ENCODE measurements around the gene CTSA.
"Not testable (repeated sequence)": the region's sequence is repeated elsewhere in the genome, so short reads cannot be mapped to it uniquely, and the experiment has no call there.

Gene CTSA

GRCh38 chr20:45857882-45858216, 33.3 kb upstream of the CTSA start:
- H3K4me1 Mint-ChIP-seq (ENCODE audit: low read depth), result peaks cover 34% of the 10 kb centered on the region
- H3K9me3 Mint-ChIP-seq, result no peaks in the 10 kb centered on the region
- H3K27ac Mint-ChIP-seq, result peak overlapping the region; percentile 99
- H3K4me3 Mint-ChIP-seq, result peak overlapping the region; percentile 97
- H3K36me3 Mint-ChIP-seq (ENCODE audit: low read depth), result peaks cover 7% of the 10 kb centered on the region
- no peaks in the 10 kb centered on the region for H3K27me3 Mint-ChIP-seq (ENCODE audit: low read depth)

- Mint-ChIP-seq H3K4me3 (no peak overlapping the region), H3K9me3 (no peaks in the 10 kb centered on the region), H3K4me1 (ENCODE audit: low read depth) (peaks cover 32% of the 10 kb centered on the region)
Observed at GRCh38 chr20:45859916-45860315, 31.2 kb upstream of the CTSA start.

GRCh38 chr20:45860560-45861220, 30.4 kb upstream of the CTSA start:
- Mint-ChIP-seq H3K4me1 (ENCODE audit: low read depth) (peaks cover 28% of the 10 kb centered on the region), H3K27ac (no peak overlapping the region), H3K36me3 (ENCODE audit: low read depth) (peaks cover 10% of the 10 kb centered on the region), H3K9me3 (no peaks in the 10 kb centered on the region), H3K27me3 (ENCODE audit: low read depth) (no peaks in the 10 kb centered on the region), H3K4me3 (no peak overlapping the region)

More at GRCh38 chr20:45859916-45860315, 31.2 kb upstream of the CTSA start:
- Mint-ChIP-seq H3K27me3 (ENCODE audit: low read depth) (no peaks in the 10 kb centered on the region), H3K36me3 (ENCODE audit: low read depth) (peaks cover 10% of the 10 kb centered on the region), H3K27ac (no peak overlapping the region)

- no peak overlapping the region for H3K27ac Mint-ChIP-seq
- H3K4me3 Mint-ChIP-seq, result no peak overlapping the region
- peaks cover 10% of the 10 kb centered on the region for H3K36me3 Mint-ChIP-seq (ENCODE audit: low read depth)
- peaks cover 23% of the 10 kb centered on the region for H3K4me1 Mint-ChIP-seq (ENCODE audit: low read depth)
- no peaks in the 10 kb centered on the region for H3K27me3 Mint-ChIP-seq (ENCODE audit: low read depth)
- no peaks in the 10 kb centered on the region for H3K9me3 Mint-ChIP-seq
Observed at GRCh38 chr20:45861221-45862075, 29.7 kb upstream of the CTSA start.

- Mint-ChIP-seq H3K36me3 (ENCODE audit: low read depth) (peaks cover 6% of the 10 kb centered on the region), H3K27ac (no peak overlapping the region)
Observed at GRCh38 chr20:45863543-45864470, 27.3 kb upstream of the CTSA start.

GRCh38 chr20:45866454-45866853, 24.7 kb upstream of the CTSA start:
- Mint-ChIP-seq H3K27ac (no peak overlapping the region), H3K4me1 (ENCODE audit: low read depth) (peaks cover 5% of the 10 kb centered on the region), H3K27me3 (ENCODE audit: low read depth) (no peaks in the 10 kb centered on the region), H3K4me3 (no peak overlapping the region), H3K36me3 (ENCODE audit: low read depth) (peaks cover 3% of the 10 kb centered on the region), H3K9me3 (no peaks in the 10 kb centered on the region)

More at GRCh38 chr20:45863543-45864470, 27.3 kb upstream of the CTSA start:
- Mint-ChIP-seq H3K4me1 (ENCODE audit: low read depth) (peaks cover 12% of the 10 kb centered on the region), H3K27me3 (ENCODE audit: low read depth) (no peaks in the 10 kb centered on the region), H3K4me3 (no peak overlapping the region), H3K9me3 (no peaks in the 10 kb centered on the region)

GRCh38 chr20:45867136-45867818, 23.9 kb upstream of the CTSA start:
- no peak overlapping the region for H3K4me3 Mint-ChIP-seq
- peaks cover 5% of the 10 kb centered on the region for H3K4me1 Mint-ChIP-seq (ENCODE audit: low read depth)
- H3K27ac Mint-ChIP-seq, result no peak overlapping the region
- H3K36me3 Mint-ChIP-seq (ENCODE audit: low read depth), result peaks cover 5% of the 10 kb centered on the region
- no peaks in the 10 kb centered on the region for H3K9me3 Mint-ChIP-seq
- no peaks in the 10 kb centered on the region for H3K27me3 Mint-ChIP-seq (ENCODE audit: low read depth)

GRCh38 chr20:45867819-45868176, 23.3 kb upstream of the CTSA start:
- no peak overlapping the region for H3K4me3 Mint-ChIP-seq
- H3K27me3 Mint-ChIP-seq (ENCODE audit: low read depth), result no peaks in the 10 kb centered on the region
- H3K27ac Mint-ChIP-seq, result no peak overlapping the region

GRCh38 chr20:45872626-45873025, 18.5 kb upstream of the CTSA start:
- Mint-ChIP-seq H3K36me3 (ENCODE audit: low read depth) (peaks cover 8% of the 10 kb centered on the region), H3K4me3 (no peak overlapping the region)

More at GRCh38 chr20:45867819-45868176, 23.3 kb upstream of the CTSA start:
- Mint-ChIP-seq H3K36me3 (ENCODE audit: low read depth) (peaks cover 7% of the 10 kb centered on the region), H3K9me3 (no peaks in the 10 kb centered on the region), H3K4me1 (ENCODE audit: low read depth) (peaks cover 5% of the 10 kb centered on the region)

GRCh38 chr20:45873409-45874103, 17.6 kb upstream of the CTSA start:
- Mint-ChIP-seq H3K4me3 (no peak overlapping the region), H3K27me3 (ENCODE audit: low read depth) (no peaks in the 10 kb centered on the region), H3K27ac (no peak overlapping the region), H3K36me3 (ENCODE audit: low read depth) (peaks cover 8% of the 10 kb centered on the region), H3K9me3 (no peaks in the 10 kb centered on the region), H3K4me1 (ENCODE audit: low read depth) (no peaks in the 10 kb centered on the region)

More at GRCh38 chr20:45872626-45873025, 18.5 kb upstream of the CTSA start:
- Mint-ChIP-seq H3K4me1 (ENCODE audit: low read depth) (peaks cover 1% of the 10 kb centered on the region), H3K27ac (no peak overlapping the region), H3K9me3 (no peaks in the 10 kb centered on the region), H3K27me3 (ENCODE audit: low read depth) (no peaks in the 10 kb centered on the region)

- not testable (repeated sequence) for H3K4me3 Mint-ChIP-seq; H3K4me1 Mint-ChIP-seq (ENCODE audit: low read depth); H3K9me3 Mint-ChIP-seq; H3K27me3 Mint-ChIP-seq (ENCODE audit: low read depth); H3K36me3 Mint-ChIP-seq (ENCODE audit: low read depth); H3K27ac Mint-ChIP-seq
Observed at GRCh38 chr20:45874104-45874481, 17.0 kb upstream of the CTSA start.

- Mint-ChIP-seq H3K4me1 (ENCODE audit: low read depth) (no peaks in the 10 kb centered on the region), H3K27ac (no peak overlapping the region), H3K4me3 (no peak overlapping the region), H3K36me3 (ENCODE audit: low read depth) (peaks cover 8% of the 10 kb centered on the region), H3K27me3 (ENCODE audit: low read depth) (no peaks in the 10 kb centered on the region), H3K9me3 (no peaks in the 10 kb centered on the region)
Observed at GRCh38 chr20:45874576-45874975, 16.6 kb upstream of the CTSA start.

- Mint-ChIP-seq H3K4me1 (ENCODE audit: low read depth) (peaks cover 18% of the 10 kb centered on the region), H3K27ac (no peak overlapping the region), H3K27me3 (ENCODE audit: low read depth) (peaks cover 9% of the 10 kb centered on the region), H3K4me3 (no peak overlapping the region), H3K36me3 (ENCODE audit: low read depth) (peaks cover 18% of the 10 kb centered on the region), H3K9me3 (no peaks in the 10 kb centered on the region)
Observed at GRCh38 chr20:45878076-45878761, 12.9 kb upstream of the CTSA start.

All from T-helper 1 cell treated with Interleukin-12 subunit alpha and Interleukin-12 subunit beta and Interleukin-4 antibody, amounts not matched to agents 30 μg/mL and 1 μg/mL, for 36 hours (primary cell).